B cell (primary cell): ENCODE data around the gene ZNF213. TPM values are rescaled to one million over a fixed set of nuclear protein-coding genes. Genes with fewer than 3 reads are reported as not detected.

Experiments used
- ATAC-seq: fragments of 200-7000 bp; cut with Tn5 transposase; one replicate; pipeline ENCODE4 v1.10.0; 2021; ENCODE audit warnings: low read depth, mild to moderate bottlenecking, moderate number of reproducible peaks, moderate library complexity
- CTCF ChIA-PET: fragments of 350-600 bp; sonication (Branson Sonifier 250); formaldehyde crosslinking; loops from one replicate; lab custom pipeline; 2021; ENCODE audit warnings: antibody characterized with exemption, inconsistent platforms; lab: Charles Lee
- POLR2A ChIA-PET: fragments of 350-600 bp; sonication (Branson Sonifier 250); formaldehyde crosslinking; loops from one replicate; lab custom pipeline; 2021; ENCODE audit warnings: antibody characterized with exemption; lab: Charles Lee
- DNase-seq: peaks from one replicate; pipeline ENCODE4 v3.0.0; 2013
- H2AFZ ChIP-seq: 2 replicates; pipeline ENCODE4 v1.6.1; 2012; ENCODE audit warnings: mild to moderate bottlenecking, low read depth, low read length; ENCODE audit not compliant: insufficient read depth, poor library complexity, severe bottlenecking
- H3K27ac ChIP-seq, 2 donors: 1 replicate in 1 of 2; 2 replicates in 1 of 2; pipeline ENCODE4 v1.5.1; 2012 to 2013; ENCODE audit warnings: low read length in 2 of 2, mild to moderate bottlenecking in 2 of 2, moderate library complexity in 1 of 2
- H3K27me3 ChIP-seq, 4 experiments: fragments of 200-600 bp in 1 of 4; sonication (generic) in 1 of 4; replicated peaks in 1 of 4; 1 replicate in 2 of 4; 2 replicates in 2 of 4; pipeline versions ENCODE4 v1.6.1 to v1.7.0; 2013 to 2016; ENCODE audit warnings: low read length in 3 of 4, mild to moderate bottlenecking in 2 of 4, mixed read lengths in 1 of 4, moderate library complexity in 1 of 4; ENCODE audit not compliant: insufficient read depth in 4 of 4, control insufficient read depth in 3 of 4; ENCODE audit errors: control extremely low read depth in 1 of 4
- H3K36me3 ChIP-seq, 2 experiments: replicated peaks in 1 of 2; 1 replicate in 1 of 2; 2 replicates in 1 of 2; pipeline versions ENCODE4 v1.6.1 to v1.7.1; 2013; ENCODE audit warnings: low read length in 1 of 2; ENCODE audit not compliant: insufficient read depth in 2 of 2, control insufficient read depth in 1 of 2; ENCODE audit errors: control extremely low read depth in 1 of 2, extremely low read depth in 1 of 2
- H3K4me1 ChIP-seq, 2 donors: fragments of 200-600 bp in 1 of 2; sonication (generic) in 1 of 2; 1 replicate in 1 of 2; 2 replicates in 1 of 2; pipeline versions ENCODE4 v1.5.1 to v1.6.1; 2013 to 2017; ENCODE audit warnings: low read length in 2 of 2; ENCODE audit not compliant: control insufficient read depth in 2 of 2, insufficient read depth in 2 of 2
- H3K4me2 ChIP-seq: replicated peaks from 2 replicates; pipeline ENCODE3; 2012; ENCODE audit warnings: mild to moderate bottlenecking, low read depth, low read length; ENCODE audit not compliant: poor library complexity, severe bottlenecking
- H3K4me3 ChIP-seq, 5 experiments: fragments of 200-600 bp in 1 of 5; sonication (generic) in 1 of 5; 1 replicate in 3 of 5; 2 replicates in 2 of 5; pipeline versions ENCODE4 v1.5.1 to v1.7.0; 2011 to 2016; ENCODE audit warnings: low read length in 4 of 5, mild to moderate bottlenecking in 4 of 5, low read depth in 2 of 5, control low read depth in 1 of 5, moderate library complexity in 1 of 5; ENCODE audit not compliant: insufficient read depth in 1 of 5; ENCODE audit errors: control extremely low read depth in 1 of 5, extremely low read depth in 1 of 5
- H3K79me2 ChIP-seq: fragments of 200-600 bp; sonication (generic); one replicate; pipeline ENCODE4 v1.6.0; 2016; ENCODE audit warnings: low read length; ENCODE audit not compliant: control insufficient read depth, insufficient read depth
- H3K9ac ChIP-seq: fragments of 200-600 bp; sonication (generic); 2 replicates; pipeline ENCODE4 v1.6.1; 2017; ENCODE audit warnings: mild to moderate bottlenecking, low read length, moderate library complexity
- H3K9me3 ChIP-seq, 3 donors: one replicate each; pipeline versions ENCODE4 v1.6.1 to v1.7.1; 2013; ENCODE audit warnings: low read length in 2 of 3; ENCODE audit not compliant: control insufficient read depth in 2 of 3, insufficient read depth in 1 of 3; ENCODE audit errors: control extremely low read depth in 1 of 3
- H4K20me1 ChIP-seq: 2 replicates; pipeline ENCODE4 v1.6.0; 2012; ENCODE audit warnings: mild to moderate bottlenecking, low read length; ENCODE audit not compliant: insufficient read depth, control insufficient read depth, poor library complexity, severe bottlenecking
- H3K27ac Mint-ChIP-seq: one replicate; pipeline ENCODE4 v1.8.0; 2021; ENCODE audit warnings: mixed read lengths
- H3K27me3 Mint-ChIP-seq: one replicate; pipeline ENCODE4 v1.8.0; 2021; ENCODE audit warnings: mixed read lengths
- H3K4me1 Mint-ChIP-seq: one replicate; pipeline ENCODE4 v1.8.0; 2021; ENCODE audit warnings: mixed read lengths
- H3K4me3 Mint-ChIP-seq: one replicate; pipeline ENCODE4 v1.8.0; 2021; ENCODE audit warnings: mixed read lengths
- H3K9me3 Mint-ChIP-seq: one replicate; pipeline ENCODE4 v1.8.0; 2022; ENCODE audit warnings: mixed read lengths; ENCODE audit not compliant: insufficient read depth
- EZH2 ChIP-seq: IDR thresholded peaks from 2 replicates; pipeline ENCODE4 v1.6.1; 2012; ENCODE audit warnings: borderline replicate concordance, low read depth, mild to moderate bottlenecking, moderate library complexity, low read length; ENCODE audit not compliant: insufficient read depth, poor library complexity, severe bottlenecking
- WGBS: methylation state at CpG from one replicate; pipeline ENCODE4 v1.1.5; 2013; ENCODE audit warnings: missing lambda C conversion rate; ENCODE audit not compliant: insufficient coverage; 5-methylcytosine and 5-hydroxymethylcytosine counted together
- intact Hi-C: fragments of 100-400 bp; cut with micrococcal nuclease; formaldehyde crosslinking; loops from one replicate; pipeline ENCODE4 v1.10.0; 2022
- polyA plus RNA-seq: library from polyadenylated mRNA; depleted of rRNA; stranded (reverse); fragments of >200 nt; gene quantifications from 2 replicates; pipeline ENCODE4 v1.2.3, GENCODE V29; 2012
- total RNA-seq, 2 donors: library from RNA; stranded (reverse); fragments of 120-200 nt in 1 of 2; gene quantifications; 1 replicate in 1 of 2; 2 replicates in 1 of 2; pipeline versions ENCODE4 v1.2.3 to v1.2.4, GENCODE V29; 2013 to 2022
- TF ChIP-seq, protein P1 (sequence below): fragments of 200-600 bp; IDR thresholded peaks from one replicate; pipeline ENCODE4 v1.8.0; 2022; ENCODE audit warnings: antibody characterized with exemption, mild to moderate bottlenecking

Gene ZNF213
- total and polyA plus RNA-seq, 2 donors (not counting 1 experiment from before 2014, with no cell fraction given), result 1.4 to 7.2 TPM

DNA sequence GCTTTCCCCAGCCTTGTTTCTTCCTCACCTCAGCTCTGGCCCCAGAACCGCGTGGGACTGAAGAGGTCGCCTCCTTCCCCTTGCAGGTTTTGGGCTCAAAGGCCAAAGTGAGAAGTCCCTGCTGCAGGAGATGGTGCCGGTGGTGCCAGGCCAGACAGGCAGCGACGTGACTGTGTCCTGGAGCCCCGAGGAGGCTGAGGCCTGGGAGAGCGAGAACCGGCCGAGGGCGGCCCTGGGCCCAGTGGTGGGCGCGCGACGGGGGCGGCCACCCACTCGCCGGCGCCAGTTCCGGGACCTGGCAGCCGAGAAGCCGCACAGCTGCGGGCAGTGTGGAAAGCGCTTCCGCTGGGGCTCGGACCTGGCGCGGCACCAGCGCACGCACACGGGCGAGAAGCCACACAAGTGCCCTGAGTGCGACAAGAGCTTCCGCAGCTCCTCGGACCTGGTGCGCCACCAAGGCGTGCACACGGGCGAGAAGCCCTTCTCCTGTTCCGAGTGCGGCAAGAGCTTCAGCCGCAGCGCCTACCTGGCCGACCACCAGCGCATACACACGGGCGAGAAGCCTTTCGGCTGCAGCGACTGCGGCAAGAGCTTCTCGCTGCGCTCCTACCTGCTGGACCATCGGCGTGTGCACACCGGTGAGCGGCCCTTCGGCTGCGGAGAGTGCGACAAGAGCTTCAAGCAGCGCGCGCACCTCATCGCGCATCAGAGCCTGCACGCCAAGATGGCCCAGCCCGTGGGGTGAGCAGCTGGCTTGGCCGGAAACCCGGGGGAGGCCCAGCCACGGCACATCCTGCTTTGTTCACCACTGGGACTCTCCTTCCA is 6.0 kb downstream of the ZNF213 start:
- Histone ChIP-seq H3K4me1 (peaks cover 3 to 4% of the 10 kb centered on the region in 2 donors), H3K36me3 (peaks cover 0 to 28% of the 10 kb centered on the region in 2 experiments), H3K9ac (no peak overlapping the region), H4K20me1 (no peaks in the 10 kb centered on the region), H3K4me2 (no peak overlapping the region), H3K9me3 (no peaks in the 10 kb centered on the region), H3K4me3 (no peak overlapping the region), H3K27me3 (no peaks in the 10 kb centered on the region), H3K79me2 (peaks cover 11% of the 10 kb centered on the region), H3K27ac (no peak overlapping the region), H2AFZ (no peak overlapping the region)
- Mint-ChIP-seq H3K27ac (no peak overlapping the region), H3K4me3 (no peak overlapping the region), H3K4me1 (peaks cover 4% of the 10 kb centered on the region), H3K27me3 (no peaks in the 10 kb centered on the region), H3K9me3 (no peaks in the 10 kb centered on the region)
- ChIA-PET CTCF (interaction anchor here (1.0 to 1.5 kb wide), 2 partner anchors 9 to 25 kb away, joined by 4 to 5 read pairs; no protein-coding TSS in a partner anchor), POLR2A (no interaction called here)
- 98% methylated on average over 69 of the region's 69 CpGs for WGBS
- intact Hi-C loops, result no loop called here
- TF ChIP-seq EZH2, result no peak
- TF ChIP-seq, protein P1, sequence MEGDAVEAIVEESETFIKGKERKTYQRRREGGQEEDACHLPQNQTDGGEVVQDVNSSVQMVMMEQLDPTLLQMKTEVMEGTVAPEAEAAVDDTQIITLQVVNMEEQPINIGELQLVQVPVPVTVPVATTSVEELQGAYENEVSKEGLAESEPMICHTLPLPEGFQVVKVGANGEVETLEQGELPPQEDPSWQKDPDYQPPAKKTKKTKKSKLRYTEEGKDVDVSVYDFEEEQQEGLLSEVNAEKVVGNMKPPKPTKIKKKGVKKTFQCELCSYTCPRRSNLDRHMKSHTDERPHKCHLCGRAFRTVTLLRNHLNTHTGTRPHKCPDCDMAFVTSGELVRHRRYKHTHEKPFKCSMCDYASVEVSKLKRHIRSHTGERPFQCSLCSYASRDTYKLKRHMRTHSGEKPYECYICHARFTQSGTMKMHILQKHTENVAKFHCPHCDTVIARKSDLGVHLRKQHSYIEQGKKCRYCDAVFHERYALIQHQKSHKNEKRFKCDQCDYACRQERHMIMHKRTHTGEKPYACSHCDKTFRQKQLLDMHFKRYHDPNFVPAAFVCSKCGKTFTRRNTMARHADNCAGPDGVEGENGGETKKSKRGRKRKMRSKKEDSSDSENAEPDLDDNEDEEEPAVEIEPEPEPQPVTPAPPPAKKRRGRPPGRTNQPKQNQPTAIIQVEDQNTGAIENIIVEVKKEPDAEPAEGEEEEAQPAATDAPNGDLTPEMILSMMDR, result no peak
- DNase-seq, result no peak
- no peak for ATAC-seq

DNA sequence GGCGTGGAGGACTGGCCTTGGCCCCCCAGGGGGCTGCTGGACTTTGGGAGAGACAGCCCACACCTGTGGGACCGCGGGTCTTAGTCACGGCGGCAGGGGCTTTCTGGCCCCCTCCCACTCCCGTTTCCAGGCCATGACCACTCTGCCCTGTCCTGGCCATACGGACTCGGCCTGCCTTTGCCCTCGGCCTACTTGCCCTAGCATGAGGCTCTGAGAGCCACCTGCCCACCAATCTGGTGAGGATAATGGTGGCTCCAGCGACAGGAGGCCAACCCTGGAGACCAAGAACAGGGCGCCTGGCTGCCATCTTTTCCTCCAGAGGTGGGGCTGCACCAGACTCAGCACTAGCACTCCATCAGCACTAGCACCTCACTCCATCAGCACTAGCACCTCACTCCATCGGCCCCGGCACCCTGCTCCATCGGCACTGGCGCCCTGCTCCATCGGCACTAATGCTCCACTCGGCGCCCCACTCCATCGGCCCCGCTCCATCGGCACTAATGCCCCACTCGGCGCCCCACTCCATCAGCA is 7.0 kb downstream of the ZNF213 start:
- ChIA-PET POLR2A (no interaction called here), CTCF (interaction anchor here (1.0 kb wide), 1 partner anchor 24 kb away, joined by 4 read pairs; no protein-coding TSS in a partner anchor)
- TF ChIP-seq, protein P1, result no peak
- no peak for TF ChIP-seq EZH2
- Histone ChIP-seq H3K9me3 (no peaks in the 10 kb centered on the region), H3K36me3 (peaks cover 0 to 28% of the 10 kb centered on the region in 2 experiments), H3K4me3 (no peak overlapping the region), H3K4me2 (no peak overlapping the region), H3K27ac (no peak overlapping the region), H2AFZ (no peak overlapping the region), H3K79me2 (peaks cover 8% of the 10 kb centered on the region), H3K4me1 (no peaks in the 10 kb centered on the region), H3K27me3 (no peaks in the 10 kb centered on the region), H3K9ac (no peak overlapping the region), H4K20me1 (no peaks in the 10 kb centered on the region)
- Mint-ChIP-seq H3K9me3 (no peaks in the 10 kb centered on the region), H3K27ac (no peak overlapping the region), H3K4me3 (no peak overlapping the region), H3K27me3 (no peaks in the 10 kb centered on the region), H3K4me1 (peaks cover under 1% of the 10 kb centered on the region)
- ATAC-seq (no peak), DNase-seq (no peak)
- WGBS, result 98% methylated on average over 23 of the region's 23 CpGs
- intact Hi-C loops, result no loop called here
